Measurements from ENCODE around the gene SLC26A8. TPM values are rescaled to one million over a fixed set of nuclear protein-coding genes. Genes with fewer than 3 reads are reported as not detected.

Gene SLC26A8
- total and polyA plus RNA-seq, 2 experiments from 2014 or later: 0.89 to 2.9 TPM

DNA sequence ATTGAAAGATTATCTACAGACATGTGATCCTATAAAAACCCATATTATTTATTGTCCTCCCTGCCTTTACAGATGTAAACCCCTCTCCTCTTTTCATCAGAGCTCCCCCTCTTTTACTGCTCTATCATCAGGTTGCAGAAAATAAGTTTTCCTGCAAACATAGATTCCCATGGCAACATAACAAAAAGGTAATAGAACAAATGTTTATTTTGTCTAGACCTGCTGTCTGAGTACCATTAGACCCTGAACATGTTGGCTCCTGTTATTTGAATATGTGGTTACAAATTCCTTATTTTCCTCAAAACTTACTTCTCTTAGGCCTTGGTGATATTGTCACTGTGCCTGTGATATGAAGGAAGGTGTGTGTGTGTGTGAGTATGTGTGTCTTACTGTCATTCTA lies 14.7 kb upstream of the SLC26A8 start:
- ATAC-seq (no peak), DNase-seq (ENCODE audit: low spot score) (no peak)
- Mint-ChIP-seq H3K36me3 (ENCODE audit: low read depth) (peaks cover 4% of the 10 kb centered on the region; the same call in 1 of the 3 replicates), H3K9me3 (no peaks in the 10 kb centered on the region), H3K4me3 (no peak overlapping the region), H3K4me1 (peaks cover 8% of the 10 kb centered on the region; the same call in 2 of the 3 replicates), H3K27ac (no peak overlapping the region; the same call in 1 of the 2 replicates), H3K27me3 (ENCODE audit: insufficient read depth, low read depth, poor library complexity) (no peaks in the 10 kb centered on the region)
- H3K27me3 ChIP-seq (ENCODE audit: insufficient read depth): no peaks in the 10 kb centered on the region
- H4K20me1 ChIP-seq (replicated peaks; ENCODE audit: insufficient read depth): peaks cover 18% of the 10 kb centered on the region
- H2AFZ ChIP-seq: no peak overlapping the region
- no peaks in the 10 kb centered on the region for H3F3A ChIP-seq (replicated peaks; ENCODE audit: low read depth)
- no peak for TF ChIP-seq NANOG (IDR thresholded peaks at IDR 0.05; ENCODE audit: borderline replicate concordance)
- TF ChIP-seq ZNF331 (CRISPR knock-in tag; IDR thresholded peaks at IDR 0.05; ENCODE audit: low read depth): no peak
- TF ChIP-seq, protein P1, sequence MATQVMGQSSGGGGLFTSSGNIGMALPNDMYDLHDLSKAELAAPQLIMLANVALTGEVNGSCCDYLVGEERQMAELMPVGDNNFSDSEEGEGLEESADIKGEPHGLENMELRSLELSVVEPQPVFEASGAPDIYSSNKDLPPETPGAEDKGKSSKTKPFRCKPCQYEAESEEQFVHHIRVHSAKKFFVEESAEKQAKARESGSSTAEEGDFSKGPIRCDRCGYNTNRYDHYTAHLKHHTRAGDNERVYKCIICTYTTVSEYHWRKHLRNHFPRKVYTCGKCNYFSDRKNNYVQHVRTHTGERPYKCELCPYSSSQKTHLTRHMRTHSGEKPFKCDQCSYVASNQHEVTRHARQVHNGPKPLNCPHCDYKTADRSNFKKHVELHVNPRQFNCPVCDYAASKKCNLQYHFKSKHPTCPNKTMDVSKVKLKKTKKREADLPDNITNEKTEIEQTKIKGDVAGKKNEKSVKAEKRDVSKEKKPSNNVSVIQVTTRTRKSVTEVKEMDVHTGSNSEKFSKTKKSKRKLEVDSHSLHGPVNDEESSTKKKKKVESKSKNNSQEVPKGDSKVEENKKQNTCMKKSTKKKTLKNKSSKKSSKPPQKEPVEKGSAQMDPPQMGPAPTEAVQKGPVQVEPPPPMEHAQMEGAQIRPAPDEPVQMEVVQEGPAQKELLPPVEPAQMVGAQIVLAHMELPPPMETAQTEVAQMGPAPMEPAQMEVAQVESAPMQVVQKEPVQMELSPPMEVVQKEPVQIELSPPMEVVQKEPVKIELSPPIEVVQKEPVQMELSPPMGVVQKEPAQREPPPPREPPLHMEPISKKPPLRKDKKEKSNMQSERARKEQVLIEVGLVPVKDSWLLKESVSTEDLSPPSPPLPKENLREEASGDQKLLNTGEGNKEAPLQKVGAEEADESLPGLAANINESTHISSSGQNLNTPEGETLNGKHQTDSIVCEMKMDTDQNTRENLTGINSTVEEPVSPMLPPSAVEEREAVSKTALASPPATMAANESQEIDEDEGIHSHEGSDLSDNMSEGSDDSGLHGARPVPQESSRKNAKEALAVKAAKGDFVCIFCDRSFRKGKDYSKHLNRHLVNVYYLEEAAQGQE (IDR thresholded peaks at IDR 0.05; ENCODE audit: unreplicated experiment): no peak
- TF ChIP-seq, protein P2, sequence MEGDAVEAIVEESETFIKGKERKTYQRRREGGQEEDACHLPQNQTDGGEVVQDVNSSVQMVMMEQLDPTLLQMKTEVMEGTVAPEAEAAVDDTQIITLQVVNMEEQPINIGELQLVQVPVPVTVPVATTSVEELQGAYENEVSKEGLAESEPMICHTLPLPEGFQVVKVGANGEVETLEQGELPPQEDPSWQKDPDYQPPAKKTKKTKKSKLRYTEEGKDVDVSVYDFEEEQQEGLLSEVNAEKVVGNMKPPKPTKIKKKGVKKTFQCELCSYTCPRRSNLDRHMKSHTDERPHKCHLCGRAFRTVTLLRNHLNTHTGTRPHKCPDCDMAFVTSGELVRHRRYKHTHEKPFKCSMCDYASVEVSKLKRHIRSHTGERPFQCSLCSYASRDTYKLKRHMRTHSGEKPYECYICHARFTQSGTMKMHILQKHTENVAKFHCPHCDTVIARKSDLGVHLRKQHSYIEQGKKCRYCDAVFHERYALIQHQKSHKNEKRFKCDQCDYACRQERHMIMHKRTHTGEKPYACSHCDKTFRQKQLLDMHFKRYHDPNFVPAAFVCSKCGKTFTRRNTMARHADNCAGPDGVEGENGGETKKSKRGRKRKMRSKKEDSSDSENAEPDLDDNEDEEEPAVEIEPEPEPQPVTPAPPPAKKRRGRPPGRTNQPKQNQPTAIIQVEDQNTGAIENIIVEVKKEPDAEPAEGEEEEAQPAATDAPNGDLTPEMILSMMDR (conservative IDR thresholded peaks at IDR 0.05; ENCODE audit: low read depth in 2 of 2): no peak
- TF ChIP-seq, protein P3, sequence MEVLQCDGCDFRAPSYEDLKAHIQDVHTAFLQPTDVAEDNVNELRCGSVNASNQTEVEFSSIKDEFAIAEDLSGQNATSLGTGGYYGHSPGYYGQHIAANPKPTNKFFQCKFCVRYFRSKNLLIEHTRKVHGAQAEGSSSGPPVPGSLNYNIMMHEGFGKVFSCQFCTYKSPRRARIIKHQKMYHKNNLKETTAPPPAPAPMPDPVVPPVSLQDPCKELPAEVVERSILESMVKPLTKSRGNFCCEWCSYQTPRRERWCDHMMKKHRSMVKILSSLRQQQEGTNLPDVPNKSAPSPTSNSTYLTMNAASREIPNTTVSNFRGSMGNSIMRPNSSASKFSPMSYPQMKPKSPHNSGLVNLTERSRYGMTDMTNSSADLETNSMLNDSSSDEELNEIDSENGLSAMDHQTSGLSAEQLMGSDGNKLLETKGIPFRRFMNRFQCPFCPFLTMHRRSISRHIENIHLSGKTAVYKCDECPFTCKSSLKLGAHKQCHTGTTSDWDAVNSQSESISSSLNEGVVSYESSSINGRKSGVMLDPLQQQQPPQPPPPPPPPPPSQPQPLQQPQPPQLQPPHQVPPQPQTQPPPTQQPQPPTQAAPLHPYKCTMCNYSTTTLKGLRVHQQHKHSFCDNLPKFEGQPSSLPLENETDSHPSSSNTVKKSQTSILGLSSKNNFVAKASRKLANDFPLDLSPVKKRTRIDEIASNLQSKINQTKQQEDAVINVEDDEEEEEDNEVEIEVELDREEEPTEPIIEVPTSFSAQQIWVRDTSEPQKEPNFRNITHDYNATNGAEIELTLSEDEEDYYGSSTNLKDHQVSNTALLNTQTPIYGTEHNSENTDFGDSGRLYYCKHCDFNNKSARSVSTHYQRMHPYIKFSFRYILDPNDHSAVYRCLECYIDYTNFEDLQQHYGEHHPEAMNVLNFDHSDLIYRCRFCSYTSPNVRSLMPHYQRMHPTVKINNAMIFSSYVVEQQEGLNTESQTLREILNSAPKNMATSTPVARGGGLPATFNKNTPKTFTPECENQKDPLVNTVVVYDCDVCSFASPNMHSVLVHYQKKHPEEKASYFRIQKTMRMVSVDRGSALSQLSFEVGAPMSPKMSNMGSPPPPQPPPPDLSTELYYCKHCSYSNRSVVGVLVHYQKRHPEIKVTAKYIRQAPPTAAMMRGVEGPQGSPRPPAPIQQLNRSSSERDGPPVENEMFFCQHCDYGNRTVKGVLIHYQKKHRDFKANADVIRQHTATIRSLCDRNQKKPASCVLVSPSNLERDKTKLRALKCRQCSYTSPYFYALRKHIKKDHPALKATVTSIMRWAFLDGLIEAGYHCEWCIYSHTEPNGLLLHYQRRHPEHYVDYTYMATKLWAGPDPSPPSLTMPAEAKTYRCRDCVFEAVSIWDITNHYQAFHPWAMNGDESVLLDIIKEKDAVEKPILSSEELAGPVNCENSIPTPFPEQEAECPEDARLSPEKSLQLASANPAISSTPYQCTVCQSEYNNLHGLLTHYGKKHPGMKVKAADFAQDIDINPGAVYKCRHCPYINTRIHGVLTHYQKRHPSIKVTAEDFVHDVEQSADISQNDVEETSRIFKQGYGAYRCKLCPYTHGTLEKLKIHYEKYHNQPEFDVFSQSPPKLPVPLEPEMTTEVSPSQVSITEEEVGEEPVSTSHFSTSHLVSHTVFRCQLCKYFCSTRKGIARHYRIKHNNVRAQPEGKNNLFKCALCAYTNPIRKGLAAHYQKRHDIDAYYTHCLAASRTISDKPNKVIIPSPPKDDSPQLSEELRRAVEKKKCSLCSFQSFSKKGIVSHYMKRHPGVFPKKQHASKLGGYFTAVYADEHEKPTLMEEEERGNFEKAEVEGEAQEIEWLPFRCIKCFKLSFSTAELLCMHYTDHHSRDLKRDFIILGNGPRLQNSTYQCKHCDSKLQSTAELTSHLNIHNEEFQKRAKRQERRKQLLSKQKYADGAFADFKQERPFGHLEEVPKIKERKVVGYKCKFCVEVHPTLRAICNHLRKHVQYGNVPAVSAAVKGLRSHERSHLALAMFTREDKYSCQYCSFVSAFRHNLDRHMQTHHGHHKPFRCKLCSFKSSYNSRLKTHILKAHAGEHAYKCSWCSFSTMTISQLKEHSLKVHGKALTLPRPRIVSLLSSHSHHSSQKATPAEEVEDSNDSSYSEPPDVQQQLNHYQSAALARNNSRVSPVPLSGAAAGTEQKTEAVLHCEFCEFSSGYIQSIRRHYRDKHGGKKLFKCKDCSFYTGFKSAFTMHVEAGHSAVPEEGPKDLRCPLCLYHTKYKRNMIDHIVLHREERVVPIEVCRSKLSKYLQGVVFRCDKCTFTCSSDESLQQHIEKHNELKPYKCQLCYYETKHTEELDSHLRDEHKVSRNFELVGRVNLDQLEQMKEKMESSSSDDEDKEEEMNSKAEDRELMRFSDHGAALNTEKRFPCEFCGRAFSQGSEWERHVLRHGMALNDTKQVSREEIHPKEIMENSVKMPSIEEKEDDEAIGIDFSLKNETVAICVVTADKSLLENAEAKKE (CRISPR knock-in tag; IDR thresholded peaks at IDR 0.05): no peak
- TF ChIP-seq STAT1 (IDR thresholded peaks at IDR 0.05; ENCODE audit: unreplicated experiment): no peak
- TF ChIP-seq CREB1 (CRISPR knock-in tag; IDR thresholded peaks at IDR 0.05; ENCODE audit: low read depth): no peak
- TF ChIP-seq EZH2phosphoT487 (IDR thresholded peaks at IDR 0.05; ENCODE audit: unreplicated experiment): no peak
- no peak for TF ChIP-seq JUNB (IDR thresholded peaks at IDR 0.05; ENCODE audit: unreplicated experiment)
- no peak for TF ChIP-seq EZH2 (IDR thresholded peaks at IDR 0.05; ENCODE audit: low read depth, unreplicated experiment)
- TF ChIP-seq, protein P4, sequence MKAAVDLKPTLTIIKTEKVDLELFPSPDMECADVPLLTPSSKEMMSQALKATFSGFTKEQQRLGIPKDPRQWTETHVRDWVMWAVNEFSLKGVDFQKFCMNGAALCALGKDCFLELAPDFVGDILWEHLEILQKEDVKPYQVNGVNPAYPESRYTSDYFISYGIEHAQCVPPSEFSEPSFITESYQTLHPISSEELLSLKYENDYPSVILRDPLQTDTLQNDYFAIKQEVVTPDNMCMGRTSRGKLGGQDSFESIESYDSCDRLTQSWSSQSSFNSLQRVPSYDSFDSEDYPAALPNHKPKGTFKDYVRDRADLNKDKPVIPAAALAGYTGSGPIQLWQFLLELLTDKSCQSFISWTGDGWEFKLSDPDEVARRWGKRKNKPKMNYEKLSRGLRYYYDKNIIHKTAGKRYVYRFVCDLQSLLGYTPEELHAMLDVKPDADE (IDR thresholded peaks at IDR 0.05): no peak
- TF ChIP-seq ZNF114 (CRISPR knock-in tag; IDR thresholded peaks at IDR 0.05): no peak
- TF ChIP-seq POLR2AphosphoS5 (IDR thresholded peaks at IDR 0.05; ENCODE audit: low read depth): no peak
- H3K4me2 ChIP-seq: no peak overlapping the region
- H3K79me2 ChIP-seq (replicated peaks; ENCODE audit: insufficient read depth): peaks cover 100% of the 10 kb centered on the region
- no peak overlapping the region for H3K4me3 ChIP-seq
- H3K36me3 ChIP-seq (ENCODE audit: insufficient read depth): no peaks in the 10 kb centered on the region
- H3K4me1 ChIP-seq (ENCODE audit: insufficient read depth): peaks cover 11% of the 10 kb centered on the region
- no peak overlapping the region for H3K27ac ChIP-seq (ENCODE audit: low read depth)
- no peaks in the 10 kb centered on the region for H3K9me2 ChIP-seq (ENCODE audit: insufficient read depth)

Data from GM23338 (cell line).